HCT116 (cell line): Measurements from ENCODE around the gene RASSF3. TPM values are rescaled to one million over a fixed set of nuclear protein-coding genes. Genes with fewer than 3 reads are reported as not detected.

Experiments
- ATAC-seq: fragments of 200-7000 bp; cut with Tn5 transposase; 2 replicates; pipeline ENCODE4 v1.9.1; 2020; ENCODE audit warnings: mild to moderate bottlenecking, moderate library complexity
- BruUV-seq: library from RNA; stranded (reverse); fragments of 400-500 nt; replicated peaks from 2 replicates; lab custom pipeline; 2021; lab: Mats Ljungman, UMichigan
- CTCF ChIA-PET: fragments of 300-600 bp; sonication (Branson Sonifier 250); formaldehyde crosslinking; loops from one replicate; lab custom pipeline; 2021; ENCODE audit warnings: antibody characterized with exemption; lab: Charles Lee
- POLR2A ChIA-PET: fragments of 300-600, 350-600 bp; sonication (Branson Sonifier 250); formaldehyde crosslinking; loops from one replicate; lab custom pipeline; 2021; ENCODE audit warnings: antibody characterized with exemption; lab: Charles Lee
- RAD21 ChIA-PET, 2 experiments: fragments of 300-600 bp; sonication (Branson Sonifier 250); formaldehyde crosslinking; loops; one replicate each; lab custom pipeline; 2023; ENCODE audit warnings: low total read pairs in 2 of 2; ENCODE audit not compliant: uncharacterized antibody in 2 of 2, unreplicated experiment in 2 of 2, low non-redundant PET in 1 of 2; lab: Charles Lee
- DNase-seq: peaks from one replicate; pipeline ENCODE4 v3.0.0-alpha.2; 2010; ENCODE audit warnings: low read depth, low spot score
- H2AFZ ChIP-seq: fragments of 200-600 bp; shearing (Covaris generic), sonication (generic); 2 replicates; pipeline ENCODE4 v1.6.1; 2017; ENCODE audit warnings: low read depth, mixed run types, mixed read lengths, antibody characterized with exemption, low read length; ENCODE audit not compliant: poor library complexity, severe bottlenecking
- H3K27ac ChIP-seq: 2 replicates; pipeline ENCODE4 v1.5.1; 2012; ENCODE audit warnings: low read depth, low read length
- H3K27me3 ChIP-seq: fragments of 200-600 bp; sonication (generic); 2 replicates; pipeline ENCODE4 v1.6.1; 2016; ENCODE audit warnings: mixed run types, low read length, mixed read lengths; ENCODE audit not compliant: insufficient read depth
- H3K36me3 ChIP-seq, 2 experiments: fragments of 200-500 bp in 1 of 2; fragments of 200-600 bp in 1 of 2; sonication (Bioruptor generic) in 1 of 2; sonication (generic) in 1 of 2; 2 replicates each; pipeline versions ENCODE4 v1.5.1 to v1.6.1; 2014 to 2016; ENCODE audit warnings: low read length in 2 of 2, inconsistent platforms in 1 of 2, mixed read lengths in 1 of 2, mixed run types in 1 of 2; ENCODE audit not compliant: insufficient read depth in 2 of 2, control insufficient read depth in 1 of 2
- H3K4me1 ChIP-seq, 2 experiments: fragments of 200-600 bp in 1 of 2; sonication (generic) in 1 of 2; 2 replicates each; pipeline versions ENCODE4 v1.5.1 to v1.6.1; 2012 to 2017; ENCODE audit warnings: low read length in 2 of 2, inconsistent platforms in 1 of 2, mild to moderate bottlenecking in 1 of 2, mixed read lengths in 1 of 2, mixed run types in 1 of 2, moderate library complexity in 1 of 2; ENCODE audit not compliant: insufficient read depth in 2 of 2, control insufficient read depth in 1 of 2
- H3K4me2 ChIP-seq: fragments of 200-600 bp; sonication (generic); 2 replicates; pipeline ENCODE4 v1.6.1; 2017; ENCODE audit warnings: mixed run types, low read length, mixed read lengths
- H3K4me3 ChIP-seq, 2 experiments: fragments of 200-600 bp in 1 of 2; sonication (generic) in 1 of 2; replicated peaks in 1 of 2; 2 replicates each; pipeline ENCODE4 v1.5.1; 2011 to 2016; ENCODE audit warnings: low read length in 2 of 2, control low read depth in 1 of 2, low read depth in 1 of 2, mild to moderate bottlenecking in 1 of 2, mixed read lengths in 1 of 2, mixed run types in 1 of 2
- H3K79me2 ChIP-seq: fragments of 200-600 bp; sonication (generic); 2 replicates; pipeline ENCODE4 v1.6.1; 2017; ENCODE audit warnings: mild to moderate bottlenecking, mixed run types, low read length, moderate library complexity, mixed read lengths; ENCODE audit not compliant: insufficient read depth
- H3K9ac ChIP-seq: fragments of 200-600 bp; sonication (generic); 2 replicates; pipeline ENCODE4 v1.6.1; 2016; ENCODE audit warnings: low read length, mixed read lengths
- H3K9me2 ChIP-seq: fragments of 200-600 bp; sonication (generic), shearing (Covaris generic); 2 replicates; pipeline ENCODE4 v1.6.1; 2017; ENCODE audit warnings: mixed run types, mild to moderate bottlenecking, moderate library complexity; ENCODE audit not compliant: insufficient read depth
- H3K9me3 ChIP-seq, 2 experiments: fragments of 200-500 bp in 1 of 2; fragments of 200-600 bp in 1 of 2; sonication (Bioruptor generic) in 1 of 2; sonication (generic) in 1 of 2; 2 replicates each; pipeline ENCODE4 v1.6.1; 2014 to 2017; ENCODE audit warnings: low read length in 2 of 2, mixed read lengths in 2 of 2, inconsistent platforms in 1 of 2, low read depth in 1 of 2, mild to moderate bottlenecking in 1 of 2, mixed run types in 1 of 2, moderate library complexity in 1 of 2; ENCODE audit not compliant: control insufficient read depth in 1 of 2, insufficient read depth in 1 of 2
- H4K20me1 ChIP-seq: fragments of 200-600 bp; sonication (generic), shearing (Covaris generic); 2 replicates; pipeline ENCODE4 v1.6.1; 2017; ENCODE audit warnings: mixed run types, mild to moderate bottlenecking, moderate library complexity; ENCODE audit not compliant: insufficient read depth
- ATF3 ChIP-seq: IDR thresholded peaks from 2 replicates; pipeline ENCODE4 v1.6.1; 2012
- CBX3 ChIP-seq: IDR thresholded peaks from 2 replicates; pipeline ENCODE4 v1.6.1; 2012; ENCODE audit warnings: low read depth
- CEBPB ChIP-seq: IDR thresholded peaks from 2 replicates; pipeline ENCODE4 v1.6.1; 2012; ENCODE audit warnings: low read depth
- CTCF ChIP-seq, 3 experiments: fragments of 200-600 bp in 1 of 3; sonication (generic) in 1 of 3; IDR thresholded peaks in 2 of 3; conservative IDR thresholded peaks in 1 of 3; 2 replicates each; pipeline ENCODE4 v1.5.1; 2012 to 2017; ENCODE audit warnings: low read depth in 2 of 3, low read length in 2 of 3, antibody characterized with exemption in 1 of 3, borderline replicate concordance in 1 of 3, control low read depth in 1 of 3, mild to moderate bottlenecking in 1 of 3, mixed read lengths in 1 of 3, mixed run types in 1 of 3, moderate library complexity in 1 of 3; ENCODE audit not compliant: insufficient read depth in 1 of 3
- ELF1 ChIP-seq: IDR thresholded peaks from 2 replicates; pipeline ENCODE4 v1.6.1; 2012; ENCODE audit warnings: low read depth, borderline replicate concordance
- EZH2 ChIP-seq: fragments of 200-600 bp; sonication (generic); IDR thresholded peaks from 2 replicates; pipeline ENCODE4 v1.6.1; 2017; ENCODE audit warnings: antibody characterized with exemption, mixed run types
- EZH2phosphoT487 ChIP-seq: fragments of 200-600 bp; IDR thresholded peaks from 2 replicates; pipeline ENCODE4 v1.6.1; 2018; ENCODE audit warnings: antibody characterized with exemption, borderline replicate concordance
- FOSL1 ChIP-seq: IDR thresholded peaks from 2 replicates; pipeline ENCODE4 v1.6.1; 2012; ENCODE audit warnings: low read depth
- JUND ChIP-seq: IDR thresholded peaks from 2 replicates; pipeline ENCODE4 v1.6.1; 2012
- MAX ChIP-seq: IDR thresholded peaks from 2 replicates; pipeline ENCODE4 v1.6.1; 2012
- POLR2A ChIP-seq: IDR thresholded peaks from 2 replicates; pipeline ENCODE4 v1.7.0; 2011; ENCODE audit warnings: borderline replicate concordance; ENCODE audit not compliant: insufficient read depth, insufficient read length; ENCODE audit errors: extremely low read depth
- POLR2AphosphoS5 ChIP-seq: IDR thresholded peaks from 2 replicates; pipeline ENCODE4 v1.6.1; 2011; ENCODE audit warnings: mild to moderate bottlenecking, low read depth, low read length, moderate library complexity
- REST ChIP-seq: IDR thresholded peaks from 2 replicates; pipeline ENCODE4 v1.6.1; 2012; ENCODE audit warnings: low read depth
- SRF ChIP-seq: IDR thresholded peaks from 2 replicates; pipeline ENCODE4 v1.6.1; 2012; ENCODE audit warnings: low read depth
- TCF7L2 ChIP-seq: IDR thresholded peaks from 2 replicates; pipeline ENCODE4 v1.7.0; 2011; ENCODE audit warnings: borderline replicate concordance, inconsistent platforms; ENCODE audit not compliant: insufficient read depth, insufficient read length; ENCODE audit errors: extremely low read depth
- ZBTB33 ChIP-seq: IDR thresholded peaks from 2 replicates; pipeline ENCODE4 v1.6.1; 2011; ENCODE audit warnings: mild to moderate bottlenecking, low read length, moderate library complexity; ENCODE audit not compliant: insufficient replicate concordance; ENCODE audit errors: extremely low read depth
- ZFX ChIP-seq: fragments of 450-650 bp; IDR thresholded peaks from 2 replicates; pipeline ENCODE4 v1.6.1; 2017
- ZNF274 ChIP-seq: fragments of 200-500 bp; sonication (Bioruptor generic); IDR thresholded peaks from 2 replicates; pipeline ENCODE4 v1.6.1; 2014; ENCODE audit warnings: mild to moderate bottlenecking, low read depth, low read length, inconsistent platforms
- intact Hi-C: fragments of 100-400 bp; cut with micrococcal nuclease; formaldehyde crosslinking; loops from 2 replicates; pipeline ENCODE4 v1.10.0; 2022
- total RNA-seq: library from RNA; stranded (reverse); gene quantifications from one replicate; pipeline ENCODE4 v1.2.1, GENCODE V29; 2021; ENCODE audit not compliant: unreplicated experiment

The RASSF3 gene
- total RNA-seq, 1 experiment from 2014 or later, result 67.1 TPM

GRCh38 chr12:64650762-64651161, 40.5 kb downstream of the RASSF3 start:
- H3K4me3 ChIP-seq, result no peak overlapping the region
- H3K79me2 ChIP-seq, result peaks cover 82% of the 10 kb centered on the region

More at GRCh38 chr12:64650762-64651161, 40.5 kb downstream of the RASSF3 start:
- RAD21 ChIA-PET, result interaction anchor here in 1 of 2 experiments (0.7 kb wide), 1 partner anchor 45 kb away, joined by 3 read pairs; no protein-coding TSS in a partner anchor
- H3K4me1 ChIP-seq, result peaks cover 40% of the 10 kb centered on the region in 2 experiments
- BruUV-seq, result no TSS peak
- TF ChIP-seq EZH2 (no peak), REST (no peak), ZBTB33 (no peak), ATF3 (no peak), CEBPB (no peak), ELF1 (no peak), CBX3 (no peak), TCF7L2 (no peak), MAX (no peak), ZFX (no peak), FOSL1 (no peak), SRF (no peak), POLR2A (no peak), CTCF (IDR thresholded peaks at IDR 0.05 in 2 of 3, conservative IDR thresholded peaks at IDR 0.05 in 1 of 3; ENCODE audit: borderline replicate concordance in 1 of 3, insufficient read depth in 1 of 3, low read depth in 2 of 3, low read length in 2 of 3) (no peak), ZNF274 (no peak), POLR2AphosphoS5 (no peak), JUND (no peak), EZH2phosphoT487 (no peak)
- TF ChIP-seq, all 23 proteins: peak for 0
- no peak for ATAC-seq
- H3K27me3 ChIP-seq, result no peaks in the 10 kb centered on the region
- H2AFZ ChIP-seq, result no peak overlapping the region
- H4K20me1 ChIP-seq, result no peaks in the 10 kb centered on the region
- no peaks in the 10 kb centered on the region for H3K9me2 ChIP-seq
- intact Hi-C loops, result no loop called here
- POLR2A ChIA-PET, result no interaction called here
- DNase-seq, result no peak
- no peaks in the 10 kb centered on the region for H3K9me3 ChIP-seq
- H3K4me2 ChIP-seq, result peak overlapping the region; percentile 49
- no peak overlapping the region for H3K9ac ChIP-seq
- CTCF ChIA-PET, result no interaction called here
- no peaks in the 10 kb centered on the region for H3K36me3 ChIP-seq
- no peak overlapping the region for H3K27ac ChIP-seq
